Activated naive CD8-positive, alpha-beta T cell treated with anti-CD3 and anti-CD28 coated beads, Interleukin-2, amount 50 U/mL, for 24 hours (primary cell): ENCODE results near the gene CACNA2D4.

Source experiments
- ATAC-seq: fragments of 150-1000 bp; cut with Tn5 transposase; one replicate; pipeline ENCODE4 v1.10.0; 2021
- DNase-seq: peaks from one replicate; pipeline ENCODE4 v3.0.0; 2021
- H3K27ac Mint-ChIP-seq: one replicate; pipeline ENCODE4 v1.8.0; 2021; ENCODE audit warnings: mild to moderate bottlenecking, mixed read lengths
- H3K27me3 Mint-ChIP-seq: one replicate; pipeline ENCODE4 v1.8.0; 2021; ENCODE audit warnings: mixed read lengths
- H3K36me3 Mint-ChIP-seq: one replicate; pipeline ENCODE4 v1.8.0; 2021; ENCODE audit warnings: low read depth, mixed read lengths
- H3K4me1 Mint-ChIP-seq: one replicate; pipeline ENCODE4 v1.8.0; 2021; ENCODE audit warnings: mixed read lengths
- H3K4me3 Mint-ChIP-seq: one replicate; pipeline ENCODE4 v1.8.0; 2021; ENCODE audit warnings: mild to moderate bottlenecking, moderate library complexity, mixed read lengths
- H3K9me3 Mint-ChIP-seq: one replicate; pipeline ENCODE4 v1.8.0; 2021; ENCODE audit warnings: mixed read lengths

The CACNA2D4 gene

DNA sequence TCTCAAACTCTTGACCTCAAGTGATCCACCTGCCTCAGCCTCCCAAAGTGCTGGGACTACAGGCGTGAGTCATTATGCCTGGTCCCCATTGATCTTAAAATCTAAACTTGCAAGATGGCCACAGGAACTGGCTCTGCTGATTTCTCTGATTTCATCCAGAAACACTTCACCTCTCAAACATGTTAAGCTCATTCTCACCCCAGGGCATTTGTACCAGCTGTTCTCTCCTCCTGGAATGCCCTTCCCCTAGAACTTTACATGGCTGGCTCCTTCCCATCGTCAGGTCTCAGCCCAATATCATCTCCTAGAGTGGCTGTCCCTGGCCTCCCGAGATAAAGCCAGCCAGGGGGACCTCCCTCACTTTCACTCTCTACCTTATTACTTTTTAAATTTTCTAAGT, 103.3 kb downstream of the CACNA2D4 start:
- no peaks in the 10 kb centered on the region for H3K36me3 Mint-ChIP-seq
- no peak for ATAC-seq
- DNase-seq = no peak
- H3K27ac Mint-ChIP-seq = no peak overlapping the region
- H3K9me3 Mint-ChIP-seq = no peaks in the 10 kb centered on the region
- H3K4me1 Mint-ChIP-seq = peaks cover 12% of the 10 kb centered on the region
- H3K4me3 Mint-ChIP-seq = no peak overlapping the region
- peaks cover 12% of the 10 kb centered on the region for H3K27me3 Mint-ChIP-seq

DNA sequence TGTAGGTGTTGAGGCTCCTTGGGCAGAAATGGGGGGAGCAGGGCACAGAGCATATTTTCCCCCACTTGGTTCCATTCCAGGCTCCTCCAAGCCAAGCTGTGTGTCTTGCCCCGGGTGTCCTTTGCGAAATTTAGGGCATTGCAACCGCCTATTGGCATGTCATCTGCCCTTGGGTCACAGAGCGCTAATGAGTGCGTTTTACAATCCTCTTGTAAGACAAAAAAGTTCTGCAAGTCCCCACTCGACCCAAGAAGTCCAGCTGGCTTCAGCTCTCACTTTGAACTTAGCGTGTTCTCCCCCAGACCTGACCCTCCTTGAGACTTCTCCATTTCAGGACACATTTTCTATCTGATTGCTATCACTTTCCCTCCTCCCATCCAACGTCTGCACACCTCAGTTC, 104.2 kb downstream of the CACNA2D4 start:
- Mint-ChIP-seq H3K36me3 (no peaks in the 10 kb centered on the region), H3K27me3 (peaks cover 4% of the 10 kb centered on the region), H3K4me1 (peaks cover 13% of the 10 kb centered on the region), H3K9me3 (no peaks in the 10 kb centered on the region), H3K4me3 (no peak overlapping the region), H3K27ac (no peak overlapping the region)
- DNase-seq (no peak), ATAC-seq (no peak)

DNA sequence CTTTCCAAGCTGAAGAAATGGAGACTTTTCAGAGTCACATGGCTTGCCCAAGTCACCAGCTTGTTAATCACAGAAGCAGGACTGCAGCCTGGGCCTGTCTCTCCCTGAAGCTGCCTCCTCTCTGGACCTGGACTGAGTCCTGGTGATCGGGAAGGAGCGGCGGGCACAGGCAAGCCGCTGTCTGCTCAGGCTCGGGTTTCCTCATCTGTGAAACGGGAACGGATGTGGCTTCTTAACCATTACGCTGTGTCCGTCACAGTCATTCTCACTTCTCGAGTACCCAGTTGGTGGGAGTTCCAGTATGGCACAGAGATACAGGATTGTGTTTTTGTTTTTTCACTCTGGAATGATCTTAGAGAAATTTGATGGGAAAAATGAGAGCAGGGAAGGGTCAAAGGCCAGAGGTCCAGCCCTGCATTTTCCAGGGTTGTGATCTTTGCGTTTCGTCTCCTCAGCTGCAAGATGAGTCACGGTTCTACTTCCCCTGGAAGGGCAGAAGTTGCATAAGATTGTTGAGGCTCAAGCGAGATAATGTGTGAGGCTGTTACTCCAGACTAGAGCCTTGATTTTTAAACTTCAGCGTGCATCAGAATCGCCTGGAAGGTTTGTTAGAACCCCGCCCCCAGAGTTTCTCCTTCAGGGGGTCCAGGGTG, 105.7 kb downstream of the CACNA2D4 start:
- Mint-ChIP-seq H3K36me3 (no peaks in the 10 kb centered on the region), H3K27ac (no peak overlapping the region), H3K4me3 (peak overlapping the region; percentile 34), H3K9me3 (no peaks in the 10 kb centered on the region), H3K27me3 (no peaks in the 10 kb centered on the region), H3K4me1 (peaks cover 13% of the 10 kb centered on the region)
- DNase-seq = no peak
- no peak for ATAC-seq

DNA sequence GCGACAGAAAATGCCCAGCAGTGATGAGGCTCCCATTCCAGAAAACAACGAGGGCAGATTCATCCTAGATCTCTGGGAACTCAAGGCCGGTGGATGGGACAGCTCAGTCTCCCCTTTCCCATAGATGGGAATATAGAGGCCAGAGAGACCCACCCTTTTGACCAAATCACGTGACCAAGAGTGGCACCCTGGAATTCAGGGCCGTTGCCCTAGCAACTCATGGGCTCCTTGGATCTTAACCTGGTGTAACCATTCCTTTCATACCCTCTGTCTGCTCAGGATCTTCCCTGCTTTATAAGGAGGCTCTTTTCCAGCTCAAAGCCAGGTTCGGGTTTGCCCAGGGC, 106.5 kb downstream of the CACNA2D4 start:
- DNase-seq (no peak), ATAC-seq (no peak)
- H3K27me3 Mint-ChIP-seq = no peaks in the 10 kb centered on the region
- peaks cover 13% of the 10 kb centered on the region for H3K4me1 Mint-ChIP-seq
- no peaks in the 10 kb centered on the region for H3K36me3 Mint-ChIP-seq
- no peak overlapping the region for H3K27ac Mint-ChIP-seq
- no peak overlapping the region for H3K4me3 Mint-ChIP-seq
- H3K9me3 Mint-ChIP-seq = no peaks in the 10 kb centered on the region

DNA sequence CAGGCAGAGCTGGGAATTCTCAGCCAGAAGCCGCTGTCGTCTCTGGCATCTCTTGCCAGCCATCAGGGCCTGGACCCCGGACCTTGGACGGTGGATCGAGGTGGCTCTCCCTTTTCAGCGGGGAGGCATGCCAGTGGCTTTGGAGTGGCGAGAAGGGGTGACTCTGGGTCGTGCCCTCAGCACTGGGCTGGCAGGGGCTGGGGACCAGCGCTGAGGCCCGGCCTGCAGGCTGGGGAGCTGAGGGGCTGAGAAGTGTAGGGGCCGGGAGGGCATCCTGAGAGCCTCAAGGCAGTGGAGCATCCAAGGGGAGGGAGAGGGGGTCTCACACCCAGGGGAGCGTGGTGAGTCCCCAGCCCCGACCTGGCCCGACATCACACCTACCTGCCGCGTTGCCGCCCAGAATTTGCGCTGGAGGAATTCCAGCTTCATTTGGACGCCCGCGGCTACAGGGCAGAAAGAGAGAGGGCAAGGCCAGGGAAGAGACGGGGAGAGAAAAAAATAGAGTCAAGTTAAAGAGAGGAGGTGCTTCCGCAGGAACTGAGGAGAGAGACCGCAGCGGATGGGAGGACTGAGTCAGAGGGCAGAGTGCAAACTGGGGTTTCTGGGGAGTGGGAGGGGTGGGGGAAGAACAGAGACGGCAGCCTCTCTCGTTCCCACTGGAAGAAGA, 107.0 kb downstream of the CACNA2D4 start:
- no peak overlapping the region for H3K27ac Mint-ChIP-seq
- peaks cover 13% of the 10 kb centered on the region for H3K4me1 Mint-ChIP-seq
- peak; percentile 48 for DNase-seq
- ATAC-seq = no peak
- H3K36me3 Mint-ChIP-seq = no peaks in the 10 kb centered on the region
- no peaks in the 10 kb centered on the region for H3K27me3 Mint-ChIP-seq
- peak overlapping the region; percentile 27 for H3K4me3 Mint-ChIP-seq
- no peaks in the 10 kb centered on the region for H3K9me3 Mint-ChIP-seq

DNA sequence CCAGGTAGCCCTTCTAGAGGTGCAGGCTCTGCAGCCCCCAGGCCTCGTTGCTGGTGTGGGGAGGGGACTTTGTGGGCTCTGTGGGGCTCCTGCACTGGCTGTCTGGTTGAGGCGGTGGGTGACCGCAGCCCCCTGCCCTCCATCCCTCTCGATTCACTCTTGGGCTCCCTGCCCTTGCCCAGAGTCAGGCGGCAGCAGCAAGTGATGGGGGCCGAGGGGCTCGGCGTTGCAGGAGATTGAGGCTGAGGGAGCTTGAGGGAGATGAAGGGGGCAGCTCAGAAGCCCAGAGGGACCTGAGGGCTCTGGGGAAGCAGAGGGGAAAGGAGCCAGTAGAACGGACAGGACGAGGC, 107.5 kb downstream of the CACNA2D4 start:
- peaks cover 13% of the 10 kb centered on the region for H3K4me1 Mint-ChIP-seq
- no peaks in the 10 kb centered on the region for H3K27me3 Mint-ChIP-seq
- peak overlapping the region; percentile 57 for H3K27ac Mint-ChIP-seq
- H3K9me3 Mint-ChIP-seq = no peaks in the 10 kb centered on the region
- H3K4me3 Mint-ChIP-seq = peak overlapping the region; percentile 27
- no peak for DNase-seq
- H3K36me3 Mint-ChIP-seq = no peaks in the 10 kb centered on the region
- no peak for ATAC-seq

DNA sequence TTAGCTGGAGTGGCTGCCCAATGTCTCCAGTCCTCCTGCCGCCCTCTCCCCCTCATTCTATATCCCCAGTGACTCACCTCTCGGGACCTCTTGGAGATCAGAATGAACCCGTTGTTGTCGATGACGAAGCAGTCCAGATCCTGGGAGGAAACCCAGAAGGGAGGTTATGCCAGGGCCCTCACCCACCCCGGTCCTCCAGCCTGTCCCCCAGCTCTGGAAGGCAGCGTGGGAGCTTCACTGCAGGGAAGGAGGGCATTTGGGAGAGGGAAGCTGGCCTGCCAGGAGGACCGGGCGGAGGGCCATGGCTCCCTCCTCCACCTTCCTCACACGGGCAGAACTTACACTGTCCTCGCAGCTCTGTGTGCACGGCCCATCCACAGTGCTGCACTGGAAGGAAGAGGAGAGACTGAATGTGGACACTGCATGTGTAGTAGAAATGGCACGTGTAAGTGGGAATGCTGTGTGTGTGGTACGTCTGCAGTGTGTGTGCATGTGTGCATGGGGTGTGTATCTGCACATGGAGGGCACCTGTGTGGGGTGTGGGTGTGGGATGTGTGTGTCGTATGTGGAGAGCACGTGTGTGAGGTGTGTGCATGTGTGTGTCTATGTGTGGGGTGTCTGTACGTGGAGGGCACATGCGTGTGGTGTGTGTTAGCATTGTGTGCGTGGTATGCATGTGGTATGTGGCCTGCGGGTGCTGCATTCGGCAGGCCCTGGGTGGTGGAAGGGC, 108.1 kb downstream of the CACNA2D4 start:
- peaks cover 13% of the 10 kb centered on the region for H3K4me1 Mint-ChIP-seq
- H3K36me3 Mint-ChIP-seq = no peaks in the 10 kb centered on the region
- ATAC-seq (no peak), DNase-seq (no peak)
- peak overlapping the region; percentile 27 for H3K4me3 Mint-ChIP-seq
- peak overlapping the region; percentile 57 for H3K27ac Mint-ChIP-seq
- H3K27me3 Mint-ChIP-seq = no peaks in the 10 kb centered on the region
- H3K9me3 Mint-ChIP-seq = no peaks in the 10 kb centered on the region

DNA sequence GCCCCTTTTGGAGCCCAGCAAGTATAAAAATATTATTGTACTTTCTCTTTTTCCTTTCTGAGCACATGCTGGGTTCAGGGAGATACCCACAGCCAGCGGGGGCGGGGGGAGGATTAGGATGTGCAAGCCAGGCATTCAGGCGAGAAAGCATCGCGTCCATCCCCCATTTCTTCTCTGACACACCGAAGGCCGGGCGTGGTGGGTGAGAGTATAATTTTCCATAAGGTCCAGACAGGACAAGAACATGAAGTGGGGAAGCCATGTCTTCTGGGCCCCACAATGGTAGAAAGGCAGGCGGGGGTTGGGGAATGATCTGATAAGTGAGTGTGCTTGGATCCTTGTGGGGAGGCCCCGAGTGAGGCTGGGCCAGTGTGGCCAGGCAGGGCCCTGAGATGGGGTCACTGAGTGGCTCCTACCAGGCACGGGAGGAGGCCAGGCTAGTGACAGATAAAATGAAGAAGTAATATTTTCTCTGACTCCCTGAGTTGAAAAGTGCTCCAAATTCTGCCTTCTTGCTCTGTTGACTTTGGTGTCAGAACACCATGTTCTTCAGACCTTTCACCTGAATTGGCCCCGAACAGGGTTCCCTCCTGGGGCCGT, 108.8 kb downstream of the CACNA2D4 start:
- no peaks in the 10 kb centered on the region for H3K36me3 Mint-ChIP-seq
- DNase-seq (no peak), ATAC-seq (no peak)
- H3K9me3 Mint-ChIP-seq = no peaks in the 10 kb centered on the region
- H3K27me3 Mint-ChIP-seq = no peaks in the 10 kb centered on the region
- no peak overlapping the region for H3K27ac Mint-ChIP-seq
- no peak overlapping the region for H3K4me3 Mint-ChIP-seq
- peaks cover 13% of the 10 kb centered on the region for H3K4me1 Mint-ChIP-seq

DNA sequence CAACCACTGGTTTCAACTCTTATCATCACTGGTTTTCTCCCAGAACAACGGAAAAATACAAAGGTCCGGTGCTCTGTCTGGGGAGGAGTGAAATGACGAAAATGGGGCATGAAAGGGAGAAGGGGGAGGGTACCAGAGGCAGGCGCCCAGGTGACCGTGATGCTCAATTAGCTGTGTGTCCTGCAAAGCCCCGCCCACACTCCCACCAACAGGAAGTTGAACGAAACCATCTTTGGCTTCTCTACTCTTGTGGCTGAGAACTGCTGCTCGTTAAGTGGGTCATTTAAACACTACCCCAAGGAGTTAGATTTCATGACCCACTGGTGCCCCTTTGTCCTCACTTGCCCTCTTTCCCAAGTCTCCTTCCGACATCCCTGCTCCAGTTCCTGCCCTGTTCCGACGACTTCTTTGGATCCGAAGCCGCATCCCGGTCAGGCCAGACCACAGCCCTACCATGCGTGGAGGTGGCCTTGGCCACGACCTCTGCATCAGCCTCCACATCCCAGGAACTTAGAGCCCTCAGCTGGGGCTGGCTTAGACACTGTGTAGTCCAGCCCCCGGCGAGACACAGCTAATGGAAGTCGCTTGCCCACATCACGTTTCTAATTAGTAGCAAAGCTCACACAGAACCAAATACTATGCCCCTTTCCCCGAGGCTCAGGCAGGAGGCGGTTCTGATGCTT, 109.5 kb downstream of the CACNA2D4 start:
- peak overlapping the region; percentile 23 for H3K27ac Mint-ChIP-seq
- no peaks in the 10 kb centered on the region for H3K27me3 Mint-ChIP-seq
- peaks cover 4% of the 10 kb centered on the region for H3K9me3 Mint-ChIP-seq
- H3K4me1 Mint-ChIP-seq = peaks cover 16% of the 10 kb centered on the region
- ATAC-seq = no peak
- no peak for DNase-seq
- H3K4me3 Mint-ChIP-seq = no peak overlapping the region
- no peaks in the 10 kb centered on the region for H3K36me3 Mint-ChIP-seq

DNA sequence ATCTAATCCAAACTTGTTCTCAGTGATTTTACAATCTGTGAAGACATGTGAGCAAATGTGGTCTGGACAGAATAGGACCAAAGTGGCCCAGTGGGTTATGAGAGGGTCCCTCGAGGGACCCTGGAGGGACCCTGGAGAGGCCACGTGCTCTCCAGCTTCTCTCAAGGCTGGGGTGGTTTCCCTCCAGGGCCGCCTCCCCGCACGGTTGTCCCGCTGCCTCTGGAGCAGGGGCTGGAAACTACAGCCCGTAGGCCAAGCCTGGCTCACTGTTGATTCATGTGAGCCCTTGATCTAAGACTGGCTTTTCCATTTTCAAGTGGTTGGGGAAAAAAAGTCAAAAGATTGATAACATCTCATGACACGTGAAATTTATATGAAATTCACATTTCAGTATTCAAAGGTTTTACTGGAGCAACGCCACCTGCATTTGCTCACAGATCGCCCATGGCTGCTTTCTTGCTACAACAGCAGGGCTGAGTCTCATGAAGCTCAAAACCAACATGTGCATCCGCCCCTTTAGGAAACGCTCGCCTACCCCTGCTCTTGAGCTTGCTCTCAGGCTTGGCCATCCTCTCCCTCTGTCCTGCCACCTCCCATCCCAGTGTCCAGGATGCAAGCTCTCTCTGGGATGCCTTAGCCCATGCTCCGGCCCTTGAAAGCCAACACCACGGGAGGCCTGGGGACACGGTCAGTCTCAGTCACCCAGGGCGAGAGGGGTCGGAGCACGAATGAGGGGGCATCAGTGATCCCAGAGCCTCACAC, 110.2 kb downstream of the CACNA2D4 start:
- ATAC-seq = no peak
- H3K27ac Mint-ChIP-seq = no peak overlapping the region
- DNase-seq = no peak
- H3K27me3 Mint-ChIP-seq = no peaks in the 10 kb centered on the region
- no peaks in the 10 kb centered on the region for H3K36me3 Mint-ChIP-seq
- H3K4me3 Mint-ChIP-seq = no peak overlapping the region
- H3K4me1 Mint-ChIP-seq = peaks cover 16% of the 10 kb centered on the region
- peaks cover 4% of the 10 kb centered on the region for H3K9me3 Mint-ChIP-seq

DNA sequence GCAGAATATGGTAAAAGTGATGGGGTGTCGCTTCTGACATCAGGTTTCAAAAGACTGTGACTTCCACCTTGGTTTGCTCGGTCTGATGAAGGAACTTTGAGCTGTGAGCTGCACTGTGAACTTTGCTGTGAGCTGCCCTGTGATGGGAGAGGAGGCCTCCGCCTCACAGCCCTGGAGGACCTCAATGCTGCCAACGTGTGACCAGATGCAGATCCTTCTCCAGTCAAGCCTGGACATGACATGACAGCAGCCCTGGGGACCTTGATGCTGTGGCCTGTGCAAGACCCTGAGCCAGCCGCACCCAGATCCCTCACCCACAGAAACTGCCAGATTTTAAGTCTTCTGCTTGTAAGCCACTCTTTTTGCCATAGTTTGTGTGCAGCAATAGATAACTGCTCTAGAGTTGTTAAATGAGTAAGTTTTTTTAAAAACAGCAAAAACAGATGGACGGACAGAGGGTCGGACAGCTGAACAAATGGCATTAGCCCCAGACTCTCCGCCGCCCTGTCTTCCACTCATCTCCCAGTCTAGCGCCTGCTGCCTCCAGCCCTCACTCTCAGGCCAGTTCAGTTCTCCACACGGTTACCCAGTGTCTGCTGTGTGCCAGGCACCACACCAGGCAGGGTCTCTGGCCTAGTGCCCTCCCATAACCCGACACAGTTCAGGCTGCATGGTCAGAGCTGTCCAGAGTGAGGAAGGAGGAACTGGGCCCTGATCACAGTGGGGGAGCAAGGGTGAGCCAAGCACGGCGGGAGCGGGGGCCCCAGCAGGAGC, 111.2 kb downstream of the CACNA2D4 start:
- H3K4me3 Mint-ChIP-seq = no peak overlapping the region
- H3K9me3 Mint-ChIP-seq = peaks cover 4% of the 10 kb centered on the region
- ATAC-seq (no peak), DNase-seq (no peak)
- no peaks in the 10 kb centered on the region for H3K27me3 Mint-ChIP-seq
- no peaks in the 10 kb centered on the region for H3K36me3 Mint-ChIP-seq
- peaks cover 13% of the 10 kb centered on the region for H3K4me1 Mint-ChIP-seq
- no peak overlapping the region for H3K27ac Mint-ChIP-seq

DNA sequence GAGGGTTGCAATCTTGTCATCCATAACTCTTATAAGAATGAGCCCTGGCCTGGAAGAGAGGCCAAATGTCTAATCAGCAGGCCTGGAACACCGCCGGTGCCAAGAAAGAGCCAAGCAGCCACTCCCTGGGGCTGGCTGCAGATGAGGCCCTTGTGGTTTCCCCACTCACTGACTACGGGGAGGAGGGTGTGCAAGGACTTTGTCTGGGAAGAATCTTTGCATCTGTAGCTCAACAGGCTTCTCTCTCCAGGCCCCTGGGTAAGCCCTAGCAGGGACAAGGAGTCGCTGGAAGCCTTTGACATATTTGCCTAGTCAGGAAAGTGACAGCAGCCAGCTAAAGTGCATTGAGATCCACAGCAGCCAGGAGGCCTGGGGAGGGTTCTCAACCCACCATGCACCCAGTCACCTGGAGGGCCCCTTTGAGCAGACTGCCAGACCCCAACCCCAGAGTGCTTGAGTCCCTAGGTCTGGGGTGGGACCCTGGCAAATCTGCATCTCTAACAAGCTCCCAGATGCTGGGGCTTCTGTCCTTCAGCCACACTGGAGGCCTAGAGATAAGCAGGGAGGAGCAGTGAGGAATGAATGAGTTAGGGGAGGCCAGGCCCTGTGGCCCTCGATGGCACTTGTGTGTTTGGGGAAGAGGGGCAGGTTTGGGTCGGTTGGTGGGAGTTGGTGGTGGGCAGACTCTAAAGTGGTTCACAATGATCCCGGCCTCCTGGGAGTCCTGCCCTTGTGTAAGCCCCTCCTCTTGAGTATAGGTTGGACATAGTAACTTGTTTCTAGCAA, 112.0 kb downstream of the CACNA2D4 start:
- Mint-ChIP-seq H3K27ac (no peak overlapping the region), H3K4me1 (peaks cover 9% of the 10 kb centered on the region), H3K4me3 (no peak overlapping the region), H3K9me3 (peaks cover 4% of the 10 kb centered on the region), H3K36me3 (no peaks in the 10 kb centered on the region), H3K27me3 (no peaks in the 10 kb centered on the region)
- DNase-seq (no peak), ATAC-seq (no peak)
